SK-N-SH (cell line): ENCODE measurements around the gene DLL1.

Source experiments
- CHD2 ChIP-seq: fragments of 150-350 bp; IDR thresholded peaks from 2 replicates; pipeline ENCODE4 v1.6.1; 2018; ENCODE audit warnings: low read length; ENCODE audit not compliant: partially characterized antibody
- CTCF ChIP-seq: fragments of 200-600 bp; sonication (generic); IDR thresholded peaks from 2 replicates; pipeline ENCODE4 v1.6.1; 2017; ENCODE audit warnings: antibody characterized with exemption, mild to moderate bottlenecking, moderate library complexity
- EP300 ChIP-seq, 2 experiments: IDR thresholded peaks; 2 replicates each; pipeline versions ENCODE4 v1.4.0 to v1.6.1; 2012; ENCODE audit warnings: borderline replicate concordance in 1 of 2, low read depth in 1 of 2, low read length in 1 of 2
- EZH2phosphoT487 ChIP-seq: fragments of 200-600 bp; sonication (generic); IDR thresholded peaks from 2 replicates; pipeline ENCODE4 v1.6.1; 2017; ENCODE audit warnings: low read depth, mixed run types, mild to moderate bottlenecking, antibody characterized with exemption, moderate library complexity, borderline replicate concordance
- GATA2 ChIP-seq: sonication (generic); formaldehyde crosslinking; IDR thresholded peaks from 2 replicates; pipeline ENCODE4 v1.5.0; 2020; ENCODE audit warnings: mild to moderate bottlenecking, missing genetic modification reagents
- MAX ChIP-seq: IDR thresholded peaks from 2 replicates; pipeline ENCODE4 v1.4.0; 2012; ENCODE audit warnings: low read depth
- NRF1 ChIP-seq: IDR thresholded peaks from 2 replicates; pipeline ENCODE4 v1.6.1; 2012; ENCODE audit warnings: low read depth, mild to moderate bottlenecking, low read length
- PBX3 ChIP-seq: IDR thresholded peaks from 2 replicates; pipeline ENCODE4; 2012
- RAD21 ChIP-seq: IDR thresholded peaks from 2 replicates; pipeline ENCODE4 v1.6.1; 2012; ENCODE audit warnings: mild to moderate bottlenecking, low read length
- REST ChIP-seq: IDR thresholded peaks from 2 replicates; pipeline ENCODE4 v1.6.1; 2012; ENCODE audit warnings: mild to moderate bottlenecking, low read depth, low read length, moderate library complexity
- SIN3A ChIP-seq: IDR thresholded peaks from 2 replicates; pipeline ENCODE4 v1.6.1; 2012; ENCODE audit warnings: low read depth, mild to moderate bottlenecking, low read length, moderate library complexity, borderline replicate concordance
- TAF1 ChIP-seq: IDR thresholded peaks from 2 replicates; pipeline ENCODE4 v1.6.1; 2012; ENCODE audit warnings: low read depth, mild to moderate bottlenecking, low read length, moderate library complexity, borderline replicate concordance
- TCF12 ChIP-seq: IDR thresholded peaks from 2 replicates; pipeline ENCODE4 v1.4.0; 2012
- YY1 ChIP-seq: IDR thresholded peaks from 2 replicates; pipeline ENCODE4 v1.4.0; 2012; ENCODE audit warnings: low read depth, mild to moderate bottlenecking

GRCh38 chr6:170261643-170262488, 29.0 kb downstream of the DLL1 start:
- TF ChIP-seq CTCF (no peak), TAF1 (no peak), MAX (no peak), GATA2 (CRISPR knock-in tag) (no peak), EZH2phosphoT487 (no peak), SIN3A (no peak), CHD2 (no peak), REST (no peak), EP300 (IDR thresholded peaks at IDR 0.05; ENCODE audit: borderline replicate concordance in 1 of 2, low read depth in 1 of 2, low read length in 1 of 2) (no peak), RAD21 (no peak), NRF1 (no peak), YY1 (no peak), PBX3 (no peak), TCF12 (no peak)
